Motor neuron (in vitro differentiated cells): ENCODE measurements around the gene KRTAP10-4. TPM values are rescaled to one million over a fixed set of nuclear protein-coding genes. Genes with fewer than 3 reads are reported as not detected.
A peak's percentile ranks its signal among the peaks of the same experiment; 100 is the strongest.
"Not testable (repeated sequence)": the region's sequence is repeated elsewhere in the genome, so short reads cannot be mapped to it uniquely, and the experiment has no call there.

Experiments used
- ATAC-seq, 8 experiments: fragments of 200-7000 bp; cut with Tn5 transposase; replicated peaks in 6 of 8; 2 replicates each; pipeline ENCODE4 v1.8.0; 2021; ENCODE audit warnings: mild to moderate bottlenecking in 8 of 8, moderate library complexity in 8 of 8
- H3K27ac ChIP-seq, 2 donors: fragments of 250-450 bp; sonication (Bioruptor Pico); 2 replicates each; pipeline ENCODE4 v1.9.0; 2021; ENCODE audit warnings: antibody characterized with exemption in 2 of 2, mild to moderate bottlenecking in 2 of 2, moderate library complexity in 1 of 2
- H3K4me1 ChIP-seq, 2 donors: fragments of 250-450 bp; sonication (Bioruptor Pico); replicated peaks in 1 of 2; 2 replicates each; pipeline ENCODE4 v1.6.1; 2021; ENCODE audit warnings: antibody characterized with exemption in 2 of 2, mild to moderate bottlenecking in 2 of 2, moderate library complexity in 1 of 2
- H3K4me3 ChIP-seq, 5 donors: fragments of 250-450 bp; sonication (Bioruptor Pico); 2 replicates each; pipeline ENCODE4 v1.9.0; 2021; ENCODE audit warnings: antibody characterized with exemption in 5 of 5, mild to moderate bottlenecking in 5 of 5, moderate library complexity in 4 of 5
- WGBS, 10 experiments: fragments of 450-650 bp; shearing (Covaris generic); methylation state at CpG; one replicate each; pipeline ENCODE4 v1.0.0; 2022; 5-methylcytosine and 5-hydroxymethylcytosine counted together
- in situ Hi-C, 9 experiments: fragments of 400-800 bp; cut with MboI; loops; one replicate each; pipeline ENCODE4 v1.15.0; 2021; ENCODE audit warnings: low sequenced_read_pairs in 9 of 9, low pct_unique_long_range_greater_than_20kb in 2 of 9; ENCODE audit not compliant: unreplicated experiment in 9 of 9
- total RNA-seq, 8 experiments: library from RNA; unstranded; fragments of 300-600 nt; gene quantifications; 2 replicates each; pipeline versions ENCODE4 v1.2.3 to v1.2.4, GENCODE V29; 2022

KRTAP10-4 gene
- total RNA-seq, 8 experiments from 2014 or later, result 0.41 to 1.00 (median 0.87) TPM; not detected in 5

DNA sequence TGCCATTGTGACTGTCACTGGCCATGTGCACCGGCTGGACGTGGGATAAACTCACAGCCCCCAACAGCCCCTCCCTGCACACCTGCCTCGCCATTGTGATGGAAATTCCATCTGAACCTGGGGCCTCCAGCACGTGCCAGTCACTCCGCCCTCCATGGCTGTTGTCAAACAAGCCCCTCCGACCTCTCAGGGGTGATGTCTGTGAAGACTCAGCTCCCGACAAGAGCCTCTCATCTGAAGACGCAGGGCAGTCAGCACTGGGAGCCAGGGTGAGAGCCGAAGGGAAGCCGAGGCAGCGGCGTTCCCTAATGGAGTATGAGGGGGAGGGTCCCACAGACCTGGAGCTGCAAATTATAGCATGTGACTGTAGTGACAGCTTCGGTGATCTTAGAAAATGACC is 20.8 kb upstream of the KRTAP10-4 start:
- peaks cover 20 to 46% of the 10 kb centered on the region in 2 donors for H3K4me1 ChIP-seq
- H3K27ac ChIP-seq, result no peak overlapping the region
- in situ Hi-C loops, result no loop called here
- ATAC-seq, result no peak
- 58 to 82% (median 71%) methylated on average over 1 to 10 of the region's 13 CpGs; no CpG with 5 or more reads in 6 of the 10 experiments for WGBS, 10 experiments
- no peak overlapping the region for H3K4me3 ChIP-seq

DNA sequence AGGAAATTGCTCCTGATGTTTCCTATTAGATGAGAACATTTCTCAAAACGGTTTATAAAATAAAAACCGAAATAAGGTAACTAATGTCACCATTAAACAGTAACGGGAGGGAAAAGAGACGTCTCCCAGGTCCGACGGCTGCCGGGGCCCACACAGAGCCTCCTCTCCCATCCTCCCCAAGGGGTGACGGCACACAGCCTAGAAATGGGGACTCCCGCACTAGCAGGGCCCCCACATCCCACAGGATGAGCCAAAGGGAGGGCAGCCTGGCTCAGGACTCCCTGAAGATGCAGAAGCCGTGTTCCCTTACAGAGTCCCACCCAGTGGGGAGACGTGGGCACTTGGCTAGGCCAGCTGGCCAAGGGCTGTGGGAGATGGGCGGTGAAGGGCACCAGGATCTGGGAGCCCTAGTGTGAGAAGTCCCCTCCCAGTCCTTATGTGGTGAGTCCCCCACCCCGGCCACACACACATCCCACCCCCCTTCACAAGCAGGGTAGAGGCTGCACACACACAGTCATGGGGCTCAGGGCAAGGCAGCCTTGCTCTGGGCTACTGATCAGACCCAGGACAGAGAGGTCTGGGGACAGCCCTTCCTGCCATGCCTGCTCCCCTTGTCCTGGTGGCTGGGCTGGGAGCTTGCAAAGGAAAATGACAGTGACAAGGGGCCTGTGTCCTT is 18.2 kb upstream of the KRTAP10-4 start:
- no peak for ATAC-seq
- WGBS, 10 experiments, result 0 to 100% (median 61%) methylated on average over 1 to 8 of the region's 13 CpGs; no CpG with 5 or more reads in 1 of the 10 experiments
- H3K4me3 ChIP-seq, result no peak overlapping the region
- peaks cover 10 to 23% of the 10 kb centered on the region in 2 donors for H3K4me1 ChIP-seq
- H3K27ac ChIP-seq, result no peak overlapping the region
- in situ Hi-C loops, result no loop called here

DNA sequence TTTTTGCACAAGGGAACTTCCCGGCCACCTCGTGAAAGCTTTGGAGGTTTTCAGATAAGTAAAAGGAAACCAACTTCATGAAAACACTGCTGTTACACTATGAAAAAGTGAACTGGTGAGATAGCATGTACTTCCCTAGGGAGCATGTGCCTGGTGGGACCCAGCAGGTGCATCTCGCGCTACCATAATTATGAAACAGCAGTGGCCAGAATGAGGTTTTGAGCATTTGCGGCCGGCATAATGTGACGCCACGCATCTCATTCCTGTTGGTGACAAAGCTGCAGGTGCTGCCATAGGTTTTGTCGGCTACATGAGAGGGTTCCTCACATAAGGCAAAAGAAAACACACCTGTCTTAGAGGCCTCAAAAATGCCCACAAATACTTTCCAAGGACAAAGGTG is 16.6 kb upstream of the KRTAP10-4 start:
- in situ Hi-C loops, result no loop called here
- WGBS, 10 experiments, result 17 to 100% (median 54%) methylated on average over 1 to 8 of the region's 9 CpGs; no CpG with 5 or more reads in 2 of the 10 experiments

DNA sequence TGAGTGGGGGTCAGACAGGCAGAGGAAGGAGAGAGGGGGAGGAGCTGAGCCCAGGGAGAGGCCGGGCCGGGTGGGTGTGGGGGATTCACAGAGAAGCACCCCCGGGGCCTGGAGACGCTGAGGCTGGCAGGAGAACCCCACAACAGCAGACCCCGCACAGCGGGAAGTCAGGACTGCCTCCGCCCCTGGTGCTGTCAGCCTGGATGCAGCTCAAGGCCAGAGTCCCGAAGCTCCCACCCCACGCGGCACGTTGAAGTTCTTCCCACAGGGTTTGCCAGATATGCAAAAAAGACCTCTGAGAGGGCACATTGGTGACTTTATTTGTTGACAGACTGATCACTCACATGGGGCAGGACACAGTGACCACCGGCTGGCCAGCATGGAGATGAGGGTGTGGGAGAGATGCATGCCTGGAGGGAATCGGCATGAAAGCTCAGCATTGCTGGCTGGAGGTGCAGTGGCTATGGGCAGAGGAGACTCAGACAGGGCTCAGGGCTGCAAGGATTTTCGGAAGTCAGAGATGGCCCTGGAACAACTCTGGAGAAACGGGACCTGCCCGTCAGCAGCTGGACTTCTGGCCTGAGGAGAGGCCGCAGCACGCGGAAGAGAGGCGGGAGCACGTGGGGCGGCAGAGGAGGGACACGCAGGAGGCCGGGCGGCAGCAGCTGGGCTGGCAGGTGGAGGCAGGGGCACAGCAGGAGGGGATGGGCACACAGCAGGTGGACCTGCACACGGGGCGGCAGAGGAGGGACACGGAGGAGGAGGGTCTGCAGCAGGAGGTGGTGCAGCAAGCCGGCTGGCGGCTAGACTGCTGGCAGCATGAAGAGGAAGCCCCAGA is 15.8 kb upstream of the KRTAP10-4 start:
- WGBS, 10 experiments, result 0 to 89% (median 83%) methylated on average over 1 to 7 of the region's 30 CpGs; no CpG with 5 or more reads in 7 of the 10 experiments
- in situ Hi-C loops, result no loop called here
- Histone ChIP-seq H3K4me3 (no peak overlapping the region), H3K4me1 (peaks cover 6 to 10% of the 10 kb centered on the region in 2 donors), H3K27ac (no peak overlapping the region)
- peak in 6 of 8 experiments; percentile 18 to 94 (median 46) for ATAC-seq

More for the DNA sequence above, 16.6 kb upstream of the KRTAP10-4 start:
- Histone ChIP-seq H3K27ac (no peak overlapping the region), H3K4me1 (peaks cover 10 to 13% of the 10 kb centered on the region in 2 donors), H3K4me3 (no peak overlapping the region)
- ATAC-seq, result no peak

DNA sequence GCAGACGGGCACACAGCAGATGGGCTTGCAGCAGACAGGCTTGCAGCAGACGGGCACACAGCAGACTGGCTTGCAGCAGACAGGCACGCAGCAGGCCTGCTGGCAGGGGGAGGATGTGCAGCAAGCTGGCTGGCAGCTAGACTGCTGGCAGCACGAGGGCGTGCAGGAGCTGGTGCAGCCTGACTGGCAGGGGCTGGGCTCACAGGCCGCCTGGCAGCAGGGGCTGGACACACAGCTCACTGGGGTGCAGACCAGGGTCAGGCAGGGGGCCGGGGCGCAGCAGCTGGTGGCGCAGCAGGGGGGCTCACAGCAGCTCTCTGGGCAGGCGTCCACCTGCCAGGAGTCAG is 15.2 kb upstream of the KRTAP10-4 start:
- in situ Hi-C loops, ATAC-seq: not testable (repeated sequence)
- WGBS, 10 experiments, result no CpG with 5 or more reads among the region's 10 CpGs

DNA sequence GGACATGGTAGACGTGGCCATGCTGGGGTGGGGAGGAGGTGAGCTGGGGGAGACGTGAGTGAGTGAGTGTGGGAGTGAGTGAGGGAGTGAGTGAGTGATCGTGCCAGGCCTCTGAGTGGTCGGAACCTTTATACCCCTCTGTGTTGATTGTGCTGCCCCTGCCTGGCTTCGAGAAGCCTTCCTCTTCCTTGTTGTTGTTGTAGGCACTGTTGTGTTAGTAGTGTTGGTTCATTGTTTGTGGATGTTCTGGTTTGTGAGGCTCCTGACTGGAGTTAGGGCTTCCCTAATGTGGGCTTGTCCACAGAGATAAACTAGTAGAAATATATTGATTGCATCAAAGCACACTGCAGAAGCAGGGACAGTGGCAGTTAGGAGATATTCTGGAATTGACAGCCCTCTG is 14.8 kb upstream of the KRTAP10-4 start, which contains the start of gene KRTAP10-3:
KRTAP10-3 (minus strand) TSS at position 101 of the 400 bp plus-strand sequence; CDS start at position 21, 80 bp downstream.
- H3K27ac ChIP-seq, result no peak within 1 kb of the TSS
- in situ Hi-C loops, result no loop called here
- H3K4me1 ChIP-seq, result peaks cover 5 to 10% of the 10 kb centered on the region in 2 donors
- no peak within 1 kb of the TSS for H3K4me3 ChIP-seq
- WGBS, 10 experiments, result 0 to 100% methylated on average over 1 of the region's 5 CpGs; no CpG with 5 or more reads in 8 of the 10 experiments
- ATAC-seq, result no peak

More for the DNA sequence above, 15.2 kb upstream of the KRTAP10-4 start:
- H3K27ac ChIP-seq, H3K4me3 ChIP-seq, H3K4me1 ChIP-seq: not testable (repeated sequence)

DNA sequence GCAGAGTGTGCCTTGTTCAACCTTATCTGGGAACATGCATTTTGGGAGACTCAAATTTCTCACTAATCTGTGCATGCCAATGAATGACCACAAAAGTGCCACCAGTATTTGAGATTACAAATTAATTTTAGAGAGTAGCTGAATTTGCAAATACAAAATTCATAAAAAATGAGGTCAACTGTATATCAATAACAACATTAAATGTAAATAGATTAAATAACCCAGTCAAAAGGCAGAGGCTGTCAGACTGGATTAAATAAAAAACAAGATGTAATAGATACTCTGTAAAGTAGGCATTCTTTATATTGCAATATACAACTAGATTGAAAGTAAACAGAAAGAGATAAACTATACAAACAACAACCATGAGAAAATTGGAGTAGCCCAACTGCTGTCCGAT is 9.4 kb upstream of the KRTAP10-4 start:
- no peak for ATAC-seq
- Histone ChIP-seq H3K4me1 (no peaks in the 10 kb centered on the region), H3K4me3 (no peak overlapping the region), H3K27ac (no peak overlapping the region)
- in situ Hi-C loops, result no loop called here
- 9 to 100% (median 90%) methylated on average over 1 of the region's 1 CpG; no CpG with 5 or more reads in 1 of the 10 experiments for WGBS, 10 experiments

DNA sequence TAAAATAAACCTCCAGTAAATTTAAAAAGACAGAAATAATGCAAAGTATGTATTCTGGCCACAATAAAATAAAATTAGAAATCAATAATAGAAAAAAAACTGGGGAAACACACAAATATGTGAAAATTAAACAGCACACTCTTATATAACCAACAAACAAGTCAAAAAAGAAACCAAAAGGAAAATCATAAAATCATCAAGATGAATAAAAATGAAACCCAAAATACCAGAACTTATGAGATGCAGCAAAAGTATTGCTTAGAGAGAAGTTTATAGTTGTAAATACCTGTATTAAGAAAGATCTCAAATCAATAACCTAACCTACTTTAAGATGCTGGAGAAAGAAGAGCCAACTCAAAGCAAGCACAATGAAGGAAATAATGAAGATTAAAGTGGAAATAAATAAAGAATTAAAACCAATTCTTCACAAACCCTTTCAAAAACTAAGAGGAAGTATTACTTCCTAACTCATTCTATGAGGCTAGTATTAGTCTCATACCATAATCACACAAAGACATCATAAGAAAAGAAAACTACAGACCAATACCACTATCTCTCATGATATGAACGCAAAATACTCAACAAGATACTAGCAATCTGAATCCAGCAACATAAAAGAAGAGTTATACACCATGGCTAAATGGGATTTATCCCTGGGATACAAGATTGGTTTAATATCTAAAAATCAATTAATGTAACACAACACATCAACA is 8.5 kb upstream of the KRTAP10-4 start:
- in situ Hi-C loops, result no loop called here
- no peak for ATAC-seq
- H3K4me3 ChIP-seq, result no peak overlapping the region
- no peaks in the 10 kb centered on the region for H3K4me1 ChIP-seq
- H3K27ac ChIP-seq, result no peak overlapping the region
- WGBS, 10 experiments, result 0 to 100% (median 11%) methylated on average over 1 of the region's 1 CpG; no CpG with 5 or more reads in 1 of the 10 experiments

DNA sequence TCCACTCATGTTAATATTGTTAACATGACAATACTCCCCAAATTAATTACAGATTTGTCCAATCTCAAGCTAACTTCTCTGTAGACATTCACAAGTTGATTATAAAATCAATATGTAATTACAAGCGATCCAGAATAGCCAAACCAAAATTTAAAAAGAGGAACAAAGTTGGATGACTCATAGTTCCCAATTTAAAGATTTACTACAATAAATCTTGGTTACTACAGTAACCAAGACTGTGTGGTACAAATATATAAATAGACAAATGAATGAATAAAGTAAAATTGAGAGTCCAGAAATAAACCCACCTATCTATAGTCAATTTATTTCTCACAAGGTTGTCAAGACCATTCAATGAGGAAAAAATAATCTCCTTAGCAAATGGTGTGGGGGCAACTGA is 7.1 kb upstream of the KRTAP10-4 start:
- in situ Hi-C loops, result no loop called here
- ATAC-seq, result no peak
- 9 to 100% (median 47%) methylated on average over 1 of the region's 1 CpG; no CpG with 5 or more reads in 2 of the 10 experiments for WGBS, 10 experiments

DNA sequence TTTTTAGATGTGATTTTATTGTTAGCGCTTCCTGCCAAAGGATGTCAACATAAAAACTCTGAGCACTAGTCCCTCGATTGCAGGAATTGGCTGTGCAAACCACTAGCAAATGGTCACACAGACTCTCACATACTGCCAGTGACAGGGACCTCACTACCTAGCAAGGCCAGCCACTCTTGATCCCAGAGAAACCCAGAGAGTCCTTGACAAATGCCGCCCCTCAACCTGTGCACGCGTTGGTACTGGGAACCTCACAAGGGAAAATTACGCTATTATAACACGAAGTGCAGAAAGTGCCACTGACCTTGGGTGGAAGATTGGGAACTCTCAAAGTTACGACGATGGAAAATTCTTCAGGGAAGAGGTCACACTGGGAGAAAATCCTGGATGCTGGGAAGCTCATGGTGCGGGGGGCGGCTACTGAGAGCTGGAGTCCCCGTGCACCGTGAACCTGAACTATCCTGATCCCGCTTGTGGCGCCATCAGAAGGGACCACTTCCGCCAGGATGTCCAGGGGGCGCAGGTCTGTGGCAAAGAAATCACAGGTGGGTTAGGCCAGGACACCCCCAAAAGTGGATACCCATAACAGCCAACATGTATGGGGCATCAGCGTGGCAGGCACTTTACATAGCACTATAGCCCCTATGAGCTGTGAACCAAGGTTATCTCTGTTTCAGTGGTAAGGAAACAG is 5.9 kb upstream of the KRTAP10-4 start:
- 71 to 92% (median 85%) methylated on average over 4 to 16 of the region's 18 CpGs; no CpG with 5 or more reads in 4 of the 10 experiments for WGBS, 10 experiments
- no peaks in the 10 kb centered on the region for H3K4me1 ChIP-seq
- no peak for ATAC-seq
- in situ Hi-C loops, result no loop called here
- H3K27ac ChIP-seq, result no peak overlapping the region
- no peak overlapping the region for H3K4me3 ChIP-seq

More for the DNA sequence above, 7.1 kb upstream of the KRTAP10-4 start:
- H3K4me3 ChIP-seq, result no peak overlapping the region
- H3K27ac ChIP-seq, result no peak overlapping the region
- H3K4me1 ChIP-seq, result no peaks in the 10 kb centered on the region

DNA sequence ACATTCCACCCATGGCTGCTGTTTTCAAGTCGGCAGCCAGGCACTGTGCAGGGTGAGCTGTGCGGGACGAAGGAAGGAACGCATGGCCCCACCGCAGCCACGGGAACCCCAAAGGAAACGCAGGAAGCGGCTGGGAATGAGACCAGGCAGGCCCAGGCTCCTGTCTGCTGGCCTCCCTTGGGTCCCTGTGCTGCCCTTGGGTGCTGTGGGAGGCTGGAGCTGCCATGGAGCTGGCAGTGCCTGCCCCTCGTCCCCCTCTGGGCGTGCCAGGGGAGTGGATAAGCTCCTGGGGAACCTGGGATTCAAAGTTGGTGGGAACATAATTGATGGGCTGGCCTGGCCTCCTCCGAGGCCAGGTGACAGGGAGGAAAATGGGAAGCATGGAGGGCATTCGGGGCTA is 5.3 kb upstream of the KRTAP10-4 start:
- H3K4me3 ChIP-seq, result no peak overlapping the region
- WGBS, 10 experiments, result 13 to 93% (median 72%) methylated on average over 2 to 6 of the region's 12 CpGs; no CpG with 5 or more reads in 5 of the 10 experiments
- no peak for ATAC-seq

More for the DNA sequence above, 5.3 kb upstream of the KRTAP10-4 start:
- in situ Hi-C loops, result no loop called here
- no peaks in the 10 kb centered on the region for H3K4me1 ChIP-seq
- no peak overlapping the region for H3K27ac ChIP-seq
